Measurements from ENCODE around the gene EEF1A2.
"Not testable (repeated sequence)": the region's sequence is repeated elsewhere in the genome, so short reads cannot be mapped to it uniquely, and the experiment has no call there.

EEF1A2 gene

DNA sequence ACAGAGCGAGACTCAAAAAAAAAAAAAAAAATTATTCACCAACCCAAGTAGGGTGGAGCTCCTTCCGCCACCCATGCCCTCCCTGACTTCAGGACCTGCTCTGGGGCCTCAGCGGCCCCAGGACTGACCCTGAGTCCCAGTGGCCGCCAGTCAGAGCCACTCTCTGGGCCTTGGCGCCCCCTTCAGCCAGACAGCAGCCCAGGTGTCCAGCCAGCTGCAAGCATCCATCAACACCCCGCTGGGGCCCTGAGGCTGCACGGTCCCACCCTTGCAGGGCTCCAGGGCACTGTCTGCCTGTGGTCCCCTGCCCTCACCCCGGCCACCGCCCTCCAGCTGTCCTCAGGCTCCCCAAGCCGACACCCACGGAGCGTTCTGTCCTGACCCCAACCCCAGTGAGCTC is 15.0 kb downstream of the EEF1A2 start:
- FAIRE-seq (no peak), DNase-seq (ENCODE audit: insufficient read length, low spot score) (no peak)
- no peak for TF ChIP-seq PAX5 (IDR thresholded peaks at IDR 0.05; ENCODE audit: insufficient read depth, low read length, severe bottlenecking)
- no peak for TF ChIP-seq POLR2A (IDR thresholded peaks at IDR 0.05; ENCODE audit: low read depth, low read length)
- no peak for TF ChIP-seq TAF1 (IDR thresholded peaks at IDR 0.05; ENCODE audit: low read depth, low read length)
- no peak for TF ChIP-seq POU2F2 (IDR thresholded peaks at IDR 0.05; ENCODE audit: low read depth, low read length)

DNA sequence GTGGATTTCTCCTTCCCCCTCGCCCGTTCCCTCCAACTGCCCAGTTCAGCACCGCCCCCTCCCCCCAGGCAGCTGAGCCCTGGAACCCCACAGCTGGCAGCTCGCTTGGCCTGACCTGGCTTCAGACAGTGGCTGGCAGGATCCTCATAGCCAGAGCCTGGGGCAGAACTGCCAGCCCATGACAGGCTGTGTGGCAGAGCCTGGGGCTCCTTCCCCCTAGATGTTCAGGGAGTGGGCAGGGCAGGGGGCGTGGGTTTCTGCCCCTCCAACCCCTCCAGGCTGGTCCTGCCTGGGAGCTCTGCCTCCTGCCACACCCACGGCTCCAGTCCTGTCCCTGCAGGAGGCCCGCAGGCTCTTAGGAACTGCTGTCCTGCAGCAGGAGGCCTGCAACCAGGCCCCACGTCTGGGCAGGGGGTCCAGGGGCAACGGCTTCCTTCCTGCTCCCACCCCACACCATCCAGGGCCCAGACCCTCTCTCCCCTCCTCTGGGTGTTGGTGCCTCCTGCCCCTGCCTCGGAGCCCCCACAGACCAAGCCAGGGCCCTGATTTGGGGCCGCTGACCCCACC is 16.8 kb downstream of the EEF1A2 start:
- DNase-seq (ENCODE audit: insufficient read length, low spot score) (no peak), FAIRE-seq (no peak)
- no peak for TF ChIP-seq SPI1 (IDR thresholded peaks at IDR 0.05; ENCODE audit: low read depth, low read length)
- no peak for TF ChIP-seq POLR2A (IDR thresholded peaks at IDR 0.05; ENCODE audit: low read depth, low read length)
- TF ChIP-seq POU2F2 (IDR thresholded peaks at IDR 0.05; ENCODE audit: low read depth, low read length) = no peak
- no peak for TF ChIP-seq TAF1 (IDR thresholded peaks at IDR 0.05; ENCODE audit: low read depth, low read length)
- TF ChIP-seq PAX5 (IDR thresholded peaks at IDR 0.05; ENCODE audit: insufficient read depth, low read length, severe bottlenecking) = no peak
- TF ChIP-seq POLR2AphosphoS5 (IDR thresholded peaks at IDR 0.05; ENCODE audit: low read depth, low read length) = no peak

DNA sequence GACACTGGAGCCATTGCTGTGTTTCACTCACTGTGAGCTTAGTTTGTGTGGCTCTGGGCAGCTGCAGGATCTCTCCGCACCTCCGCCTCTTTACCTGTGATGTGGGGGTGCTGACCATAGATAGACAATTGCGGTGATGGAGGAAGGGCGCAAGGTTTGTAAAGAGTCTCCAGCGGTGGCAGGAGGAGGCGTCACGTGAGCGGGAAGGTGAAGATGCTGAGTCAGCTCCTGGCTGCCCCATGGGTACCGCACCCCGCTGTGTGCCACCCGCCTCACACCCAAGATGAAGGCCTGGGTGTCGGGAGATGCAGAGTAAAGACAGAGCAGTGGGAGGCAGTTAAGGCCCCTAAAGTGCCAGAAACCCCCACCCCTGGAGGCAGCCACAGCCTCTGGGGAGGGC is 17.4 kb downstream of the EEF1A2 start:
- FAIRE-seq (no peak), DNase-seq (ENCODE audit: insufficient read length, low spot score) (no peak)
- no peak for TF ChIP-seq POLR2AphosphoS5 (IDR thresholded peaks at IDR 0.05; ENCODE audit: low read depth, low read length)
- TF ChIP-seq POLR2A (IDR thresholded peaks at IDR 0.05; ENCODE audit: low read depth, low read length) = no peak

DNA sequence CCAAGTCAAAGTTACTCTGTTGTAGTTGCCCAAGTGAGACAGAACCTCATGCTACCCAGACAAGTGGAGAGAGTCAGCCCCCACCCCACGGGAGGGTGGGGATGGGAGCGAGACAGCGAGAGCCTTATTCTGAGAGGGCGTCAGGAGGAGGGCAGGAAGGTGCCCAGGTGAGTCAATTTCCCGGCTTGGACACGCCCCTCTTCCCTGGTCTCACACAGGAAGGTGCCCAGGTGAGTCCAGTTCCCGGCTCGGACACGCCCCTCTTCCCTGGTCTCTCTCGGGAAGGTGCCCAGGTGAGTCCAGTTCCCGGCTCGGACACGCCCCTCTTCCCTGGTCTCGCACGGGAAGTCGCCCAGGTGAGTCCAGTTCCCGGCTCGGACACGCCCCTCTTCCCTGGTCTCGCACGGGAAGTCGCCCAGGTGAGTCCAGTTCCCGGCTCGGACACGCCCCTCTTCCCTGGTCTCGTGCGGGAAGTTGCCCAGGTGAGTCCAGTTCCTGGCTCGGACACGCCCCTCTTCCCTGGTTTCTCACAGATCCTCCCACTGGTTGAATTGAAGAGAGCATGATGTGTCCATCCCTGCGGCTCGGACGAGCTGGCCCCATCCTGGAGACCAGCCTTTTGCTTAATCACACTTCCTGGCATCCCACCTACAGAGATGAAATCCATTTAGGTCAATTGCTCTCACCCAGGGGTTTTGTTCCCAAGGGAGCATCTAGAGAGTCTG is 19.0 kb downstream of the EEF1A2 start:
- not testable (repeated sequence) for FAIRE-seq; DNase-seq (ENCODE audit: insufficient read length, low spot score)

DNA sequence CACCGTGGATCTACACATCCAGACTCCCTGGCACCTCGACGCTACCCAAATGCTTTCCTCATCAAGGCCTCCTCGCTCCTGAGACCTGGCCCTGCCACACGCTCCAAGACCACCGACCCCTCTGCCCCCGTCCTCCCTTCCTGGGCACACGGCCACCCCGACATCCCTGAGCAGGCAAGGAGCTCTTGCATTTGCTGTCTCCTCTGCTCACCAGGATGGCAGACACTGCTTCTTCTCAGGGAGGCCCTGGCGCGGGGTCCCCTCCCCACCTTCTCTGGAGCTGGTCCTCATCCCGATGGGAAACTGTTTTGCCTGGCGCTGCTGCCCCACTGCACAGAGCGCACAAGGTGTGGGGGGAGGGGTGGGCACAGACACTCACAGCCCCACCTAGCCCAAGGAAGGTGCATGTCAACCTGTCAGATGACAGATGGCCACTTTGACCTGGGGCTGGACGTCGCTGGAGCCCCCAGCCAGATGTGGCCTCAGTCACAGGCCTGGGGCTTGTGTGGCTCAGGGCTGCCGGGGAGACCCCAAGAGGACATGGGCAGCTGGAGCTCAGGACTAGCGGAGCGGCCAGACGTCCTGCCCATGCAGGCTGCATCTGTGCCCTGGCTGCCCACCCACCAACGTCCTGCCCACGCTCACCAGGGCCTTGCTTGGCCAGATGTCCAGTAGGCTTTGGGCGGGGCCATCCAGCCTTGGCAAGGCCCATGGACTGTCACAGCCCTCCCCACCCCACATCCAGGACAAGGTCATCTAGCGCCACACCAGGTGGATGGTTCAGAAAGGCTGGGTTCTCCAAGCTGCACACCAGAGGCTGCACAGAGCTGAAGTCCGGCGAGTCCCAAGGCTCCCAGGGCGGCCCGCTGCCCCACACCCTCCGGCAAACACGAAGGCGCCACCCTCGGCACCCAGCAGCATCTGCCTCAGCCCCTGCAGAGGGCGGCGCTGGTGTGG is 20.3 kb downstream of the EEF1A2 start:
- TF ChIP-seq SPI1 (IDR thresholded peaks at IDR 0.05; ENCODE audit: low read depth, low read length) (no peak), TAF1 (IDR thresholded peaks at IDR 0.05; ENCODE audit: low read depth, low read length) (no peak), PAX5 (IDR thresholded peaks at IDR 0.05; ENCODE audit: insufficient read depth, low read length, severe bottlenecking) (no peak), POLR2A (IDR thresholded peaks at IDR 0.05; ENCODE audit: low read depth, low read length) (no peak)
- FAIRE-seq (no peak), DNase-seq (ENCODE audit: insufficient read length, low spot score) (no peak)

DNA sequence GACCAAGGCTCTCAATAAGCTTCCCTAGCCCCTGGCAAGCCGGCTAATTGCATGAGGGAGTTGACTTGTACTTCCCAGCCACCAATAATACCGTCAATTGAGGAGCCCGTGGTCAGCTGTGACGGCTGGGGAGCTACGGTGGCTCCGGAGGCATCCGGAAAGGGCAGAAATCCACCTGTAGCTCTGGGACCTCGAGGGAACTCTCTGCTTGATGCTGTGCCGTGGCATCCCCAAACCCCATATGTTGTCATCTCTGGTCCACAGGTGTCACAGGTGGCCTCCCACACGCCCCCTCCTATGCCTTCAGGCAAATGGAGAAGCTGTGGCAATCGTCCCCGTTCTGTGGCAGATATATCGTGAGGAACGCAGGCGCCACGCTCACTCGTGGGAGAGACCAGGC is 20.9 kb downstream of the EEF1A2 start:
- FAIRE-seq (no peak), DNase-seq (ENCODE audit: insufficient read length, low spot score) (no peak)
- TF ChIP-seq PAX5 (IDR thresholded peaks at IDR 0.05; ENCODE audit: insufficient read depth, low read length, severe bottlenecking) = no peak
- TF ChIP-seq POLR2AphosphoS5 (IDR thresholded peaks at IDR 0.05; ENCODE audit: low read depth, low read length) = no peak

DNA sequence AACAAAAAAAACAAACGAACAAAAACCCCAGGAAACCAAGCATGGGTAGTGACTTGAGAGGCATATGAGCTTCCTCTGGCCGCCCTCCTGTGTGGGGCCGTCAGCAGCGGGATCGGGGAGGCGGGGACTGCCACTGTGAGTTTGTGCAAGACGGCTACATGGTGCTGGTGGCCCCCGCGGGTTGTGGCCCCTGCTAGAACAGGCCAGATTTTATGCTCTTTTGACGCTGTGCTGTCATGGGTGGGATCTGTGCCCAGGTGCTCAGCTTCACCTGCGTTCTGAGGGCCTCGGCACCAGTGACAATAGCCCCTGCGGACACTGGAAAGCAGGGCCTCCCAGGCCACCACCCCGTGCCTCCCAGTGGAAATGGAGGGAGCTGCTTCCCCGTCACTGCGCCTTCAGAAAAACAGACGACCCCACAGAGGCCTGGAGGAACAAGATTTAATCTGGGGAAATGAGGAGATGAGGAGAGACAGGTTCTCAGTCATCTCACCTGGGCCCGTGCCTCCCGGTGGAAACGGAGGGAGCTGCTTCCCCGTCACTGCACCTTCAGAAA is 21.7 kb downstream of the EEF1A2 start:
- DNase-seq (ENCODE audit: insufficient read length, low spot score) (no peak), FAIRE-seq (no peak)
- no peak for TF ChIP-seq POLR2A (IDR thresholded peaks at IDR 0.05; ENCODE audit: low read depth, low read length)
- no peak for TF ChIP-seq TAF1 (IDR thresholded peaks at IDR 0.05; ENCODE audit: low read depth, low read length)
- TF ChIP-seq SPI1 (IDR thresholded peaks at IDR 0.05; ENCODE audit: low read depth, low read length) = no peak
- no peak for TF ChIP-seq POU2F2 (IDR thresholded peaks at IDR 0.05; ENCODE audit: low read depth, low read length)

DNA sequence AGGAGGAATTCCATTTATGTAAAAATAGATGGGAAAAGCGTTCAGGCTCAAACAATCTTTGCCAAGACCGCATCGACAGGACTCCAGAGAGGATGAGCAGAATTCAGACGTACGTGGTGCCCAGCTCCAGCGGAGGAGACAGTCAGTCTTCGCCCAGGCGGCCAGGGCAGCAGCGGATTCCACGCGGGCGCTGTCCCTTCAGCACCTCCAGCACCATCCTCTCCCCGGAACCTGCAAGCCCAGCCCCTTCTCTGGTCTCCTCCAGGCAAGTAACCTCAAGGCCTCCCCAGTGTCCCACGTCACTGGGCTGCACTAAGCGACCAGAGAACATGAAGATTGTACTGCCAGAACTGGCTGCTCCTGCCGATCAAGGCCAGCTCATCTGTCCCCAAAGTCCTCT is 23.7 kb downstream of the EEF1A2 start:
- TF ChIP-seq SPI1 (IDR thresholded peaks at IDR 0.05; ENCODE audit: low read depth, low read length) (no peak), TAF1 (IDR thresholded peaks at IDR 0.05; ENCODE audit: low read depth, low read length) (no peak), POLR2AphosphoS5 (IDR thresholded peaks at IDR 0.05; ENCODE audit: low read depth, low read length) (no peak), POLR2A (IDR thresholded peaks at IDR 0.05; ENCODE audit: low read depth, low read length) (no peak), POU2F2 (IDR thresholded peaks at IDR 0.05; ENCODE audit: low read depth, low read length) (no peak)
- no peak for DNase-seq (ENCODE audit: insufficient read length, low spot score)
- FAIRE-seq = no peak

DNA sequence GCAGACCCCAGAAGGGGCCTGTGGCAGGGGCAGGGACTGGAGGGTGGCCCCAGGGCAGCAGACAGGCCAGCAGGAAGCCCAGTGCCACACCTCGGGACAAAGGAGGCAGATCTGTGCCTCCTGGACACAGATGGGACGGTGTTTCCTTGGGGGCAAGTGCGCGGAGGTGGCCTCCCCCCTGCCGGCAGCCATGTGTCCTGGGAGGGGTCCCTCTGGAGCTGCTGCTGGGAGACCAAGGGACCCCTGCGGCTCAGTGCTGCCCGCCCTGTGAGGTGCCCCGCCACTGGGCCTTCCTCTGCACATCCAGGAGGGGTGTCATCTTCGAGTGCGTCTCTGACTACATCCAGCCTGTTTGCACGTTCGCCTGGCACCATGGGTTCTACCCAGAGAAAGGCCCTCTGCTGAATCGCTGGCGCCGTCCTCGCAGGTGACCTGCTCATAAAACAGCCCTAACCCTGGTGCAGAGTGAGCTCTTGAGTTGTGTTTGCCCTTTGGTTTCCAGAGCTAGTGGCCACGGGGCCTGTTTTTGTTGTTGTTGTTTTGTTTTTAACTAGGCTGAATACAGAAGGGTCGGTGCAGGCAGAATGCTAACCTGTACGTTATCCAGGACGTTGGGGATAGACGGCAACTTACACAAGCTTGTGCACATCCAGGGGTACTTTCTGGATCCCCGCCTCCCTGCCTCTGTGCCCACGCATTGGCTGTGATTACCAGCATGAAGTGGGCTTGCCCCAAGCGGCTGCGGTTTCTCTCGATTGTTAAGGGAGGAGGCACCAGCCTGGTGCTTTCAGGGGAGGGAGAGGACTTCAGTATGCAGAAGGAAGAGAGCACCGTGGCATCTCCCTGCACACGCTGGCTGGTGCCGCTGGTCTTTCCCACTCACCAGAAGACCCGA is 25.1 kb downstream of the EEF1A2 start:
- TF ChIP-seq POLR2A (IDR thresholded peaks at IDR 0.05; ENCODE audit: low read depth, low read length) (no peak), TAF1 (IDR thresholded peaks at IDR 0.05; ENCODE audit: low read depth, low read length) (no peak), POU2F2 (IDR thresholded peaks at IDR 0.05; ENCODE audit: low read depth, low read length) (no peak), PAX5 (IDR thresholded peaks at IDR 0.05; ENCODE audit: insufficient read depth, low read length, severe bottlenecking) (no peak), SPI1 (IDR thresholded peaks at IDR 0.05; ENCODE audit: low read depth, low read length) (no peak), POLR2AphosphoS5 (IDR thresholded peaks at IDR 0.05; ENCODE audit: low read depth, low read length) (no peak)
- no peak for DNase-seq (ENCODE audit: insufficient read length, low spot score)
- peak; percentile 5 for FAIRE-seq

Measured in GM12891 (cell line).